ENCODE results near the gene MEIKIN. TPM values are rescaled to one million over a fixed set of nuclear protein-coding genes. Genes with fewer than 3 reads are reported as not detected.

MEIKIN gene
- polyA plus RNA-seq, 1 donor from 2014 or later = not detected

GRCh38 chr5:131767891-131768290, 177.6 kb downstream of the MEIKIN start:
- H4K20me1 ChIP-seq (ENCODE audit: insufficient read depth) = no peaks in the 10 kb centered on the region
- no peak overlapping the region for H2AFZ ChIP-seq (ENCODE audit: low read depth, low read length)
- H3K9ac ChIP-seq (ENCODE audit: low read length) = no peak overlapping the region
- H3K9me3 ChIP-seq (ENCODE audit: low read length) = peaks cover 5% of the 10 kb centered on the region
- H3K9me2 ChIP-seq (ENCODE audit: insufficient read depth, low read length) = no peaks in the 10 kb centered on the region
- H3K79me2 ChIP-seq (replicated peaks; ENCODE audit: insufficient read depth, low read length) = peaks cover 22% of the 10 kb centered on the region
- TF ChIP-seq RAD21 (conservative IDR thresholded peaks at IDR 0.05) = no peak
- TF ChIP-seq EP300 (conservative IDR thresholded peaks at IDR 0.05; ENCODE audit: poor library complexity, severe bottlenecking) = no peak
- TF ChIP-seq REST (IDR thresholded peaks at IDR 0.05; ENCODE audit: borderline replicate concordance) = no peak
- no peak for TF ChIP-seq TAF1 (IDR thresholded peaks at IDR 0.05; ENCODE audit: low read depth)
- no peak for TF ChIP-seq CTCF (IDR thresholded peaks at IDR 0.05; ENCODE audit: poor library complexity, severe bottlenecking)
- TF ChIP-seq EZH2 (IDR thresholded peaks at IDR 0.05; ENCODE audit: borderline replicate concordance, insufficient read depth, low read length, poor library complexity, severe bottlenecking) = no peak
- TF ChIP-seq POLR2AphosphoS5 (IDR thresholded peaks at IDR 0.05) = no peak
- TF ChIP-seq MXI1 (conservative IDR thresholded peaks at IDR 0.05; ENCODE audit: poor library complexity, severe bottlenecking) = no peak
- no peaks in the 10 kb centered on the region for H3K36me3 ChIP-seq (ENCODE audit: insufficient read depth, low read length)
- H3K4me3 ChIP-seq (ENCODE audit: low read length) = no peak overlapping the region
- H3K27me3 ChIP-seq (ENCODE audit: insufficient read depth, low read depth, low read length) = no peaks in the 10 kb centered on the region
- H3K27ac ChIP-seq (ENCODE audit: low read length) = no peak overlapping the region
- no peak overlapping the region for H3K4me2 ChIP-seq (ENCODE audit: low read length)
- no peaks in the 10 kb centered on the region for H3F3A ChIP-seq (ENCODE audit: insufficient read depth, low read length, poor library complexity, severe bottlenecking)

GRCh38 chr5:131766689-131767088, 178.8 kb downstream of the MEIKIN start:
- TF ChIP-seq CTCF (IDR thresholded peaks at IDR 0.05; ENCODE audit: poor library complexity, severe bottlenecking) (no peak), TAF1 (IDR thresholded peaks at IDR 0.05; ENCODE audit: low read depth) (no peak)

More at GRCh38 chr5:131766689-131767088, 178.8 kb downstream of the MEIKIN start:
- Histone ChIP-seq H3F3A (ENCODE audit: insufficient read depth, low read length, poor library complexity, severe bottlenecking) (no peaks in the 10 kb centered on the region), H3K4me2 (ENCODE audit: low read length) (no peak overlapping the region), H4K20me1 (ENCODE audit: insufficient read depth) (no peaks in the 10 kb centered on the region), H3K9ac (ENCODE audit: low read length) (no peak overlapping the region), H3K4me3 (ENCODE audit: low read length) (no peak overlapping the region), H2AFZ (ENCODE audit: low read depth, low read length) (no peak overlapping the region), H3K9me2 (ENCODE audit: insufficient read depth, low read length) (no peaks in the 10 kb centered on the region), H3K9me3 (ENCODE audit: low read length) (peaks cover 5% of the 10 kb centered on the region), H3K36me3 (ENCODE audit: insufficient read depth, low read length) (no peaks in the 10 kb centered on the region), H3K27ac (ENCODE audit: low read length) (no peak overlapping the region), H3K27me3 (ENCODE audit: insufficient read depth, low read depth, low read length) (no peaks in the 10 kb centered on the region), H3K79me2 (replicated peaks; ENCODE audit: insufficient read depth, low read length) (peaks cover 28% of the 10 kb centered on the region)

Measured in neural cell (in vitro differentiated cells).